GM21447 (cell line): ENCODE measurements around the gene HTT.

Experiments
- ATAC-seq: cut with Tn5 transposase; IDR thresholded peaks from one replicate; pipeline ENCODE4 v1.9.1; 2021; ENCODE audit not compliant: unreplicated experiment

Gene HTT

GRCh38 chr4:3197366-3198105, 123.1 kb downstream of the HTT start:
- no peak for ATAC-seq

- ATAC-seq, result no peak
These were observed 124.4 kb downstream of the HTT start for GRCh38 chr4:3198906-3199305.

GRCh38 chr4:3199653-3200422, 125.4 kb downstream of the HTT start:
- no peak for ATAC-seq

GRCh38 chr4:3200423-3201090, 126.1 kb downstream of the HTT start:
- no peak for ATAC-seq

- ATAC-seq, result peak; percentile 71
These were observed 127.5 kb downstream of the HTT start for GRCh38 chr4:3201718-3202702.

- ATAC-seq, result no peak
These were observed 128.6 kb downstream of the HTT start for GRCh38 chr4:3202836-3203820.

GRCh38 chr4:3203971-3204431, 129.5 kb downstream of the HTT start:
- ATAC-seq, result no peak

- ATAC-seq, result no peak
These were observed 131.5 kb downstream of the HTT start for GRCh38 chr4:3205995-3206394.

GRCh38 chr4:3206439-3207100, 132.1 kb downstream of the HTT start:
- ATAC-seq, result no peak

- no peak for ATAC-seq
These were observed 133.1 kb downstream of the HTT start for GRCh38 chr4:3207531-3208037.

GRCh38 chr4:3208826-3209225, 134.3 kb downstream of the HTT start:
- no peak for ATAC-seq

GRCh38 chr4:3209551-3210325, 135.3 kb downstream of the HTT start:
- no peak for ATAC-seq

- ATAC-seq, result no peak
These were observed 136.0 kb downstream of the HTT start for GRCh38 chr4:3210467-3210866.

- ATAC-seq, result no peak
These were observed 137.4 kb downstream of the HTT start for GRCh38 chr4:3211866-3212265.

- no peak for ATAC-seq
These were observed 138.1 kb downstream of the HTT start for GRCh38 chr4:3212391-3213105.

GRCh38 chr4:3213106-3213425, 138.6 kb downstream of the HTT start:
- ATAC-seq, result no peak

- ATAC-seq, result no peak
These were observed 139.3 kb downstream of the HTT start for GRCh38 chr4:3213661-3214250.
